Bronchial epithelial cell (primary cell): ENCODE measurements around the gene INO80. TPM values are rescaled to one million over a fixed set of nuclear protein-coding genes. Genes with fewer than 3 reads are reported as not detected.

ENCODE experiments used
- DNase-seq: peaks from one replicate; pipeline ENCODE4 v3.0.0-alpha.2; 2010; ENCODE audit warnings: low read depth
- FAIRE-seq: peaks from 2 replicates; lab custom pipeline; 2011; peaks lifted over from hg19 to GRCh38; lab: Jason Lieb, UNC
- H3K27me3 ChIP-seq: 2 replicates; pipeline ENCODE4 v1.5.1; 2011; ENCODE audit warnings: low read length; ENCODE audit not compliant: control insufficient read depth, insufficient read depth
- H3K36me3 ChIP-seq: 2 replicates; pipeline ENCODE4 v1.5.1; 2011; ENCODE audit warnings: low read length; ENCODE audit not compliant: control insufficient read depth, insufficient read depth
- H3K4me3 ChIP-seq: 2 replicates; pipeline ENCODE4 v1.5.1; 2011; ENCODE audit warnings: mild to moderate bottlenecking, low read depth, low read length, control low read depth
- CTCF ChIP-seq: IDR thresholded peaks from 2 replicates; pipeline ENCODE4 v1.5.1; 2011; ENCODE audit warnings: mild to moderate bottlenecking, moderate library complexity, low read length, control low read depth, inconsistent platforms; ENCODE audit not compliant: insufficient read depth, severe bottlenecking
- total RNA-seq: library from RNA; depleted of rRNA; stranded (reverse); fragments of >200 nt; gene quantifications from 2 replicates; pipeline ENCODE4 v1.2.1, GENCODE V29; 2014

Gene INO80
- total RNA-seq, 1 donor from 2014 or later: 23.7 TPM

- no peak overlapping the region for H3K4me3 ChIP-seq
- no peak for TF ChIP-seq CTCF
- H3K27me3 ChIP-seq: peaks cover 1% of the 10 kb centered on the region
- FAIRE-seq (no peak), DNase-seq (no peak)
- H3K36me3 ChIP-seq: no peaks in the 10 kb centered on the region
Observed at GRCh38 chr15:40936234-40936708, 179.8 kb downstream of the INO80 start.

GRCh38 chr15:40934457-40934856 is 181.6 kb downstream of the INO80 start:
- no peak for TF ChIP-seq CTCF
- no peak for DNase-seq
- H3K36me3 ChIP-seq: no peaks in the 10 kb centered on the region
- no peak overlapping the region for H3K4me3 ChIP-seq
- peaks cover 10% of the 10 kb centered on the region for H3K27me3 ChIP-seq
- peak; percentile 36 for FAIRE-seq

GRCh38 chr15:40933517-40933902 is 182.6 kb downstream of the INO80 start:
- peaks cover 12% of the 10 kb centered on the region for H3K27me3 ChIP-seq
- TF ChIP-seq CTCF: no peak
- no peaks in the 10 kb centered on the region for H3K36me3 ChIP-seq
- no peak for FAIRE-seq
- no peak for DNase-seq
- no peak overlapping the region for H3K4me3 ChIP-seq

- peak; percentile 42 for DNase-seq
- H3K27me3 ChIP-seq: peaks cover 16% of the 10 kb centered on the region
- FAIRE-seq: no peak
- H3K36me3 ChIP-seq: no peaks in the 10 kb centered on the region
- no peak for TF ChIP-seq CTCF
- H3K4me3 ChIP-seq: no peak overlapping the region
Observed at GRCh38 chr15:40932649-40933516, 183.2 kb downstream of the INO80 start.

GRCh38 chr15:40932156-40932555 is 183.9 kb downstream of the INO80 start:
- no peak overlapping the region for H3K4me3 ChIP-seq
- FAIRE-seq (no peak), DNase-seq (no peak)
- H3K36me3 ChIP-seq: no peaks in the 10 kb centered on the region
- peaks cover 21% of the 10 kb centered on the region for H3K27me3 ChIP-seq
- TF ChIP-seq CTCF: no peak
